GM10266 (cell line): Measurements from ENCODE around the gene PTTG2.

Source experiments
- DNase-seq: peaks from one replicate; pipeline ENCODE4 v3.0.0; 2012; ENCODE audit errors: extremely low spot score
- TF ChIP-seq, protein P1 (sequence below): IDR thresholded peaks from 2 replicates; pipeline ENCODE4 v1.5.1; 2012; ENCODE audit warnings: mild to moderate bottlenecking, low read depth; ENCODE audit not compliant: control insufficient read depth, insufficient read depth; ENCODE audit errors: missing control alignments

Gene PTTG2

GRCh38 chr4:37946503-37947179 lies 13.6 kb upstream of the PTTG2 start:
- DNase-seq: no peak
- TF ChIP-seq, protein P1, sequence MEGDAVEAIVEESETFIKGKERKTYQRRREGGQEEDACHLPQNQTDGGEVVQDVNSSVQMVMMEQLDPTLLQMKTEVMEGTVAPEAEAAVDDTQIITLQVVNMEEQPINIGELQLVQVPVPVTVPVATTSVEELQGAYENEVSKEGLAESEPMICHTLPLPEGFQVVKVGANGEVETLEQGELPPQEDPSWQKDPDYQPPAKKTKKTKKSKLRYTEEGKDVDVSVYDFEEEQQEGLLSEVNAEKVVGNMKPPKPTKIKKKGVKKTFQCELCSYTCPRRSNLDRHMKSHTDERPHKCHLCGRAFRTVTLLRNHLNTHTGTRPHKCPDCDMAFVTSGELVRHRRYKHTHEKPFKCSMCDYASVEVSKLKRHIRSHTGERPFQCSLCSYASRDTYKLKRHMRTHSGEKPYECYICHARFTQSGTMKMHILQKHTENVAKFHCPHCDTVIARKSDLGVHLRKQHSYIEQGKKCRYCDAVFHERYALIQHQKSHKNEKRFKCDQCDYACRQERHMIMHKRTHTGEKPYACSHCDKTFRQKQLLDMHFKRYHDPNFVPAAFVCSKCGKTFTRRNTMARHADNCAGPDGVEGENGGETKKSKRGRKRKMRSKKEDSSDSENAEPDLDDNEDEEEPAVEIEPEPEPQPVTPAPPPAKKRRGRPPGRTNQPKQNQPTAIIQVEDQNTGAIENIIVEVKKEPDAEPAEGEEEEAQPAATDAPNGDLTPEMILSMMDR: no peak

GRCh38 chr4:37948542-37948941 lies 11.7 kb upstream of the PTTG2 start:
- no peak for DNase-seq
- TF ChIP-seq, protein P1: no peak

GRCh38 chr4:37949636-37950426 lies 10.4 kb upstream of the PTTG2 start:
- no peak for DNase-seq
- TF ChIP-seq, protein P1: no peak

DNA sequence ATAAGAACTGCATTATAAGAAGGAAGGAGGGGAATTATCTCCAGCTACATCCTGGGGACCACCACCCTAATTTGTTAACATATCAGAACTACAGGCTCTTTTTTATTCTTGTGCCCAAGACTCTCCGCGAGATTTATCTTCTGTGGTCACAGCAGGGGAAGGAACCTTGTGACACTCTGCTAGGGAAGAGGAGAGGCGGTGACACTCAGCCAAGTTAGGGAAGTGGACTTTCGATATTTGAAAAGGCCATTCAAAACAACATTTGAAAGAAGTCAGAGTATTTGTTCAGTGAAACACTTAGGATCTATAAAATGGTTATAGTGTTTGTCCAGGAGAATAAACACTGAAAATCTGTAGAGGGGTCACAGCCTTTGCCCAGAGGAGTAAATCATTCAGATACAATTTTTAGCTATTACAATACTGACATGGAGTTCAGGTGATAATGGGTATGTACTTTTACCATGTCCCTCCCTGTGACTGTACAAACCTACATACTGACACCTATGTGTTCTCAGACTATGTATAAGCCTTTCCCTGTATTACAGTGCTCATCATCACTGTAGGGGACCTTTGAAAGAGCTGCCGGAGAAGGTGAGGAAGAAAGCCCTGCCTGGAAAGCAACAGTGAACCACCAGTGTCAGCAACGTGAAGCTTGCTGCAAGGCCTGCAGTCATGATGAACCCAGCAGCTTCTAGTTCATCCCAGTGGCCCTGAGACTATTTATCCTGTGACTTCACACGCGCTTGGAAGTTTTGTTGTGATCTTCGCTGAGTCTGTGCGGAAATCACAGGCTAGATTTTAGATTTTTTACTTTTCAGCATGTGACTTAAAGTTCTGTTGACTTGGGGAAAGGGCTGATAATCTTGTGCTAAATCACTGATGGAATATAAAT lies 8.5 kb upstream of the PTTG2 start:
- DNase-seq: no peak
- TF ChIP-seq, protein P1: no peak

- no peak for DNase-seq
- TF ChIP-seq, protein P1: no peak
Measured at GRCh38 chr4:37953156-37953555, 7.0 kb upstream of the PTTG2 start.

- TF ChIP-seq, protein P1: no peak
- no peak for DNase-seq
Measured at GRCh38 chr4:37953620-37954293, 6.4 kb upstream of the PTTG2 start.
